ENCODE data around the gene DLGAP4. TPM values are rescaled to one million over a fixed set of nuclear protein-coding genes. Genes with fewer than 3 reads are reported as not detected.
A peak's percentile ranks its signal among the peaks of the same experiment; 100 is the strongest.

Gene DLGAP4
- total and polyA plus RNA-seq, 2 of the 13 experiments (the other 11 are each of a cell fraction or from before 2014, with no cell fraction given) = 15.2 to 26.7 TPM

GRCh38 chr20:36544134-36545018 is 238.2 kb downstream of the DLGAP4 start:
- Histone ChIP-seq H3K27ac (ENCODE audit: extremely low read length, insufficient read depth, low read length) (no peak overlapping the region), H3K4me3 (replicated peaks in 1 of 3; ENCODE audit: insufficient read depth in 1 of 3, low read depth in 2 of 3, low read length in 3 of 3) (no peak overlapping the region), H3K79me2 (ENCODE audit: insufficient read depth, low read length) (no peaks in the 10 kb centered on the region), H3K36me3 (replicated peaks in 1 of 2; ENCODE audit: control insufficient read depth in 1 of 2, insufficient read depth in 2 of 2, low read length in 2 of 2) (no peaks in the 10 kb centered on the region), H3K27me3 (ENCODE audit: control insufficient read depth in 1 of 2, insufficient read depth in 2 of 2, low read length in 2 of 2) (no peaks in the 10 kb centered on the region), H3K9me3 (ENCODE audit: low read length) (no peaks in the 10 kb centered on the region), H3K4me1 (ENCODE audit: insufficient read depth, low read length) (peaks cover 61% of the 10 kb centered on the region), H2AFZ (ENCODE audit: low read length) (no peak overlapping the region), H3K9ac (ENCODE audit: insufficient read depth, low read depth, low read length) (no peak overlapping the region), H3K4me2 (ENCODE audit: low read depth, low read length) (no peak overlapping the region), H4K20me1 (ENCODE audit: insufficient read depth, low read length) (no peaks in the 10 kb centered on the region; the same call in 1 of the 2 replicates)
- TF ChIP-seq ZNF136 (CRISPR knock-in tag; IDR thresholded peaks at IDR 0.05; ENCODE audit: low read depth) (no peak), FUBP1 (CRISPR knock-in tag; IDR thresholded peaks at IDR 0.05; ENCODE audit: borderline replicate concordance) (no peak), MAFK (conservative IDR thresholded peaks at IDR 0.05 in 1 of 2, IDR thresholded peaks at IDR 0.05 in 1 of 2; ENCODE audit: low read length in 2 of 2) (peak; percentile 21 to 34; a peak in 1 of 4 replicates), ZNF768 (CRISPR knock-in tag; IDR thresholded peaks at IDR 0.05) (peak; percentile 93), ZNF576 (CRISPR knock-in tag; IDR thresholded peaks at IDR 0.05) (no peak), KDM4B (CRISPR knock-in tag; IDR thresholded peaks at IDR 0.05) (no peak)
- DNase-seq (ENCODE audit: low spot score) (no peak), FAIRE-seq (no peak), ATAC-seq (no peak)
- ChIA-PET CTCF (ENCODE audit: low intra/inter-chr PET ratio, low total read pairs) (no interaction called here), POLR2A (interaction anchor here (1.1 to 1.7 kb wide), 2 partner anchors 61 to 229 kb away, joined by 4 to 5 read pairs; partner anchors contain the start of genes DSN1 and RAB5IF)
- WGBS (ENCODE audit: low lambda C conversion rate) = 85% methylated on average over 15 of the region's 15 CpGs
- no TSS peak for BruUV-seq (replicated peaks)
- intact Hi-C loops (cut with micrococcal nuclease; ENCODE audit: unreplicated experiment) (no loop called here), in situ Hi-C loops (cut with HindIII; ENCODE audit: extremely low pct_ligation_motif_present, low pct_unique_long_range_greater_than_20kb) (no loop called here)

Data from HepG2 (cell line).